HG02763 (cell line): ENCODE data around the gene WDR13.
"Not testable (repeated sequence)": the region's sequence is repeated elsewhere in the genome, so short reads cannot be mapped to it uniquely, and the experiment has no call there.

Experiments
- ATAC-seq: cut with Tn5 transposase; IDR thresholded peaks from one replicate; pipeline ENCODE4 v1.9.1; 2021; ENCODE audit warnings: mild to moderate bottlenecking, moderate library complexity; ENCODE audit not compliant: unreplicated experiment

Gene WDR13

DNA sequence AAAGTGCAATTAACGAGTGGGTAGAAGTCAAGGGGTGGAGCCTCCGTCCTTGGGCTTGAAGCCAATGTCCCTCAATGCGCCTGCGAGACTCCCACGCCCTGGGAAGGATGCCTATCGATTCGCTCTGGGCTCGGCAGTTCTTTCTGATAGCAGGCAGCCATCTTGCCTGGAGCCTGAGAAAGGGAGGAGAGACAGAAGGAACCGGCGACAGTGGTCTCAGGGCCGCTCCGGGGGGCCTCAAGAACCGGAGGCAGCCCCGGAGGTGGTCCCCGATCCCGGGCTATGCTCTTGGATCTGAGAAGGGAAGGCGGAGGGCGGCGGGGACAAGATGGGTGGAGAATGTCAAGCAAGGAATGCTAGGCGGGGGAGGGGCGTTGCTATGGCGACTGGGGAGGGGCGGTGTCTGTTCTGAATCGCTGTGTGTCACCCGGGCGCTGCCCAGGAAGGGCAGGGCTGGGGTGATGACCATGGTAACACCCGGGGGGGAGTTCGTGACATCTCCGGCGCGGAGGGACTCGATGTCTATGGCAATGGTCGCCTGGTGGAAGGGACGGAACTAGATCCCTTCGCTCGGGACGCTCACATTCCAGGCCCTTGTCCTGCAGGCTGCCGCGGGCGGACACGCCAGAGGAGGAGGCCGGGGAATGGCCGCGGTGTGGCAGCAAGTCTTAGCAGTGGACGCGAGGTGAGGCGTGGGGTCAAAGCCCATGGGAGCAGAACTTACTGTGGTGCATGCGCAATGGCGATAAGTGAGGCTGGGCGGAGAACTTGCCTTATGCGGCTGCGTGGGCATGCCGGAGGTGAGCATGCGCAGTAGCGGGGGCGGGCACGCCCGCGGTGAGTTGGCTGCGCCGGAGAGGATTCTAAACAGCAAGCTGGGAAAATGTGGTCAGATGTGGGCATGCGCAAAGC is at the start of gene WDR13:
Gene WDR13, plus strand, starts transcription at position 140 of the 912 bp plus-strand sequence. Its CDS starts 505 bp downstream, at position 645.
- peak; percentile 66 for ATAC-seq

GRCh38 chrX:48548871-48549270 is 48.4 kb upstream of the WDR13 start:
- ATAC-seq, result no peak

GRCh38 chrX:48555731-48556325 is 41.5 kb upstream of the WDR13 start:
- not testable (repeated sequence) for ATAC-seq

GRCh38 chrX:48558271-48558670 is 39.0 kb upstream of the WDR13 start:
- ATAC-seq, result no peak

- ATAC-seq, result no peak
Measured at GRCh38 chrX:48559636-48560035, 37.7 kb upstream of the WDR13 start.

GRCh38 chrX:48560056-48560455 is 37.2 kb upstream of the WDR13 start:
- ATAC-seq, result no peak

GRCh38 chrX:48560681-48561080 is 36.6 kb upstream of the WDR13 start:
- no peak for ATAC-seq

- no peak for ATAC-seq
Measured at GRCh38 chrX:48569958-48570357, 27.3 kb upstream of the WDR13 start.

GRCh38 chrX:48573690-48574269 is 23.5 kb upstream of the WDR13 start:
- no peak for ATAC-seq

DNA sequence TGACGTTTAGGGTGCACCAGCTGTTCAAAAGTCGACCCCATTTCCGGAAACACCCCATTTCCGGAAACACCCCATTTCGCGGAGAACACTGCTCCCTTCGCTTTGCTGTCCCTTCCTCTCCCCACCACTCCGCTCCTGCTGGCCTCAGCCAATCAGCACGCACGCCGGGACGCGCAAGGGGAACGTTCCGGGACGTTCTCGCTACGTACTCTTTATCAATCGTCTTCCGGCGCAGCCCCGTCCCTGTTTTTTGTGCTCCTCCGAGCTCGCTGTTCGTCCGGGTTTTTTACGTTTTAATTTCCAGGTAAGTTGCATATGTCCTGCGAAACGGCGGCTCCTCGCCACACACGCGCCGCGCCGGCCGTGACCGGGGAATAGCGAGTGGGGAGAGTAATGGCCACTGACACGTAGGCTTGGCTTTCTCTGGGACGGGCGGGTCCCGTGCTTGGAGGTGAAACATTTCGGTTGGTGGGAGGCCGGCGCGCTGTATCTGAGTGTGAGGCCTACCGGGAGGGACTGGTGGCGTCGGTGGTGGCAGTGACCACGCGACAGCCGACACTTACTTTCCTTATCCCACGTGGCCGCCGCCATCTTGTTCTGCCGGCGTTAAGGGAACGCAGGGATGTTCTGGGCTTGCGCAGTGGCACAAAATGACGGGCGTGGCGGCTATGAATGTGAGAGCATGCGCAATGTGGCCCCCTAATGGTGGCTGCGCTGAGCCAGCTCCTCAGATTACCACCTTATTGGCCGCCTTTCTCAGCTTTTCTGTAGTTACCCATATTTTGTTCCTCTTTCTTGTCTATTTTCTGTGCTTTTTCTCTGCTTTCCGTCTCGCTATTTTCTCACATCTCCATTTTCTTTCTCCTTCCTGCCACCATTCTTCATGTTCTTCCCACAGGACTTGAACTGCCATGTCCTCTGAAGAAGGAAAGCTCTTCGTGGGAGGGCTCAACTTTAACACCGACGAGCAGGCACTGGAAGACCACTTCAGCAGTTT is 22.7 kb upstream of the WDR13 start, which contains the start of gene RBM3:
Gene RBM3, plus strand, starts transcription at position 215 of the 997 bp plus-strand sequence. Its CDS starts 697 bp downstream, at position 912.
- peak; percentile 82 for ATAC-seq

DNA sequence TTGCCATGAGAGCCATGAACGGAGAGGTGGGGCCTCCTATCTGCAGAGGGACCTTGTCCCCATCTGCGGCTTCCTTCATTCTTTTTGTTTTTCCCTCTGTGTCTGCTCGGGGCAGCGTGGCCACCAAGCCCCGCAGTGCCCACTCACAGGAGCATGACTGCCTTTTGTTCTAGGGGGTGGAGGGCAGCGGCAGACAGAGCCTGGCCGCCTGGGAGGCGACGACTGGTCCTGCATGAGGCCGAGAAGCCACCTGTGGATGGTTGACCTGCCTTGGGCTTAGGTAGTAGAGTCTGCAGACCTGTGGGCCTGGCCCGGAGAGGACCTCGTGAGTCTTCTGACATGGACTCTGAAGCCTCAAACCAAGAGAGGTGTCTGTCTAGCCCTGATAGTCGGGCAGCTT is 21.6 kb upstream of the WDR13 start:
- no peak for ATAC-seq

GRCh38 chrX:48576108-48576507 is 21.2 kb upstream of the WDR13 start:
- ATAC-seq, result no peak

DNA sequence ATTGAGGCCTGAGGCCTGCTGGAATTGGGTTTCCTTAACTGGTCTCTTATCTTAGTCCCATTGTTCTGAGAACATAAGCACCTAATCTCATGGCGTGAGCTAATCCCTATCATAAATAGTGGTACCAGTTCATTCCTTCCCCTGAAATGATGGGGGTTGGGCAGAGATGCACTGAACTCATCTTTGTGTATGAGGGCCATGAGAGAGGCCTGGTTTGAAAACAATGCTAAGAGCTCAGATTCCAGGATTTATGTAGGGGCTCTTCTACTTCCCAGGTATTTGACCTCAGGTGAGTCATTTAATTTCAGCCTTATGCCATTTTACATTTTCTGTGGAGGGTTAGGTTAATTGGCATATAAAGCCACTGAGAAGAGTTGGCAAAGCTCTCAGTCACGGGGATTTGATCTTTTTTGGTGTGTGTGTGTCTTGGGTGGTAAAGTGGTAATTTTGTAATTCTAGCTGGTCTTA is 18.6 kb upstream of the WDR13 start:
- no peak for ATAC-seq

DNA sequence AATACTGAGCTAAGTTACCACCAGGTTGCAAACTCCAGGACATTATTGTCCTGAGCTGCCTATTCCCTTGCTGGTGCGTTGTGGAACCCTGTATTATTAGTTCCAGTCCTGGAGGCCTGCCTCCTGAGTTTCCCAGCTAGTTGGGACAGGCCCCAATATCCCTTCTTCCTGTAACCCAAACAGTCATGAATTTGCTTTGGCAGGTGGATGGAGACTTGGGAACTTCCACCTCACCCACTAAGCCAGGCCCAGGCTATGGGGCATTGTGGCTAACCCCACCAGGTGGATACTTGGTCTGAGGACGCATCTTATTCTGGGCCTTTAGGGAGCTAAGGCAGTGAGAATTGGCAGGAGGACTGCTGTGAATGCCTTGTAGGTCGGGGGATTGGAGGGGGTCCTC is 18.0 kb upstream of the WDR13 start:
- no peak for ATAC-seq

GRCh38 chrX:48580662-48581061 is 16.6 kb upstream of the WDR13 start:
- ATAC-seq, result no peak

GRCh38 chrX:48584698-48585097 is 12.6 kb upstream of the WDR13 start:
- ATAC-seq, result no peak

- ATAC-seq, result no peak
Measured at GRCh38 chrX:48589482-48590162, 7.7 kb upstream of the WDR13 start.

GRCh38 chrX:48590203-48591103 is 6.8 kb upstream of the WDR13 start:
- ATAC-seq, result no peak

DNA sequence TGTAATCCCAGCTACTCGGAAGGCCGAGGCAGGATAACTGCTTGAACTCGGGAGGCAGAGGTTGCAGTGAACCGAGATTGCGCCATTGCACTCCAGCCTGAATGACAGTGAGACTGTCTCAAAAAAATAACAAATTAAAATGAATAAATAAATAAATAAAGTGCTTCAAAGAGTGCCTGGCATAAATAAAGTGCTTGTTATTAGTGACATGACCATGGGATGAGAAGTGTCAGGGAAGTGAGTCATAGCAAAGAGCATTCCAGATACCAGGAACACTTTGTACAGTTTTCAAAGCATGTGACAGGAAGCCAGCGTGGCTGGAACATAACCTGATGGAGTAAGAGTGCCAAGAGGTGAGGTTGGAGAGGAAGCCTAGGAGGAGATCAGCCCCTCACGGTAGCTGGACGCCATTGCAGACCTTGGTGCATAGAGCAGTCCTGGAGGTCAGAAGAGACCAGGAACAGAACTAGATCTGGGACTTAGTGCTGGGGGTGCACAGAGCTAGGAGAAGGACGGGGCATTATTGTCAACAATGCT is 6.0 kb upstream of the WDR13 start:
- ATAC-seq, result no peak
